Mesenchymal stem cell (in vitro differentiated cells and primary cell): ENCODE results near the gene HOXD13.
A peak's percentile ranks its signal among the peaks of the same experiment; 100 is the strongest.

Experiments used
- DNase-seq: peaks from one replicate; pipeline ENCODE4 v3.0.0-alpha.2; 2013
- H2AFZ ChIP-seq: one replicate; pipeline ENCODE4 v1.6.1; 2013; ENCODE audit warnings: low read depth, mild to moderate bottlenecking, control low read depth, inconsistent platforms, low read length, moderate library complexity
- H2AK5ac ChIP-seq: 2 replicates; pipeline ENCODE4 v1.6.1; 2013; ENCODE audit warnings: low read length, moderate library complexity, mild to moderate bottlenecking, inconsistent platforms; ENCODE audit not compliant: severe bottlenecking
- H2BK120ac ChIP-seq: one replicate; pipeline ENCODE4 v1.6.1; 2013; ENCODE audit warnings: low read depth, mild to moderate bottlenecking, inconsistent platforms, low read length, moderate library complexity
- H2BK12ac ChIP-seq, 2 experiments: one replicate each; pipeline ENCODE4 v1.6.1; 2013; ENCODE audit warnings: inconsistent platforms in 2 of 2, low read length in 2 of 2, mild to moderate bottlenecking in 2 of 2, moderate library complexity in 2 of 2, control low read depth in 1 of 2
- H2BK15ac ChIP-seq: one replicate; pipeline ENCODE4 v1.6.1; 2013; ENCODE audit warnings: mild to moderate bottlenecking, low read depth, inconsistent platforms; ENCODE audit not compliant: poor library complexity, severe bottlenecking
- H2BK5ac ChIP-seq: 2 replicates; pipeline ENCODE4 v1.6.1; 2013; ENCODE audit warnings: low read depth, mild to moderate bottlenecking, low read length, control low read depth, inconsistent platforms; ENCODE audit not compliant: poor library complexity, severe bottlenecking
- H3K14ac ChIP-seq, 2 experiments: one replicate each; pipeline ENCODE4 v1.6.1; 2013; ENCODE audit warnings: inconsistent platforms in 2 of 2, low read length in 2 of 2, control low read depth in 1 of 2, mild to moderate bottlenecking in 1 of 2, moderate library complexity in 1 of 2
- H3K18ac ChIP-seq, 2 experiments: one replicate each; pipeline ENCODE4 v1.6.1; 2013; ENCODE audit warnings: inconsistent platforms in 2 of 2, low read length in 2 of 2, control low read depth in 1 of 2, low read depth in 1 of 2, mild to moderate bottlenecking in 1 of 2
- H3K23ac ChIP-seq, 2 experiments: one replicate each; pipeline ENCODE4 v1.6.1; 2013; ENCODE audit warnings: inconsistent platforms in 2 of 2, low read length in 2 of 2, mild to moderate bottlenecking in 2 of 2, moderate library complexity in 2 of 2, control low read depth in 1 of 2
- H3K27ac ChIP-seq: 2 replicates; pipeline ENCODE4 v1.5.1; 2013; ENCODE audit warnings: mild to moderate bottlenecking, moderate library complexity, low read length, control low read depth, inconsistent platforms; ENCODE audit not compliant: poor library complexity, severe bottlenecking
- H3K27me3 ChIP-seq, 2 experiments: 2 replicates each; pipeline versions ENCODE4 v1.6.1 to v1.7.0; 2013; ENCODE audit warnings: low read length in 2 of 2, mild to moderate bottlenecking in 2 of 2, moderate library complexity in 2 of 2, control low read depth in 1 of 2, inconsistent platforms in 1 of 2; ENCODE audit not compliant: control insufficient read depth in 1 of 2, insufficient read depth in 1 of 2
- H3K36me3 ChIP-seq, 2 experiments: 2 replicates each; pipeline versions ENCODE4 v1.6.1 to v1.7.0; 2013; ENCODE audit warnings: low read length in 2 of 2, control low read depth in 1 of 2, inconsistent platforms in 1 of 2, low read depth in 1 of 2, mild to moderate bottlenecking in 1 of 2; ENCODE audit not compliant: insufficient read depth in 2 of 2, control insufficient read depth in 1 of 2
- H3K4ac ChIP-seq, 2 experiments: one replicate each; pipeline ENCODE4 v1.6.1; 2013; ENCODE audit warnings: inconsistent platforms in 2 of 2, low read length in 2 of 2, mild to moderate bottlenecking in 2 of 2, moderate library complexity in 2 of 2, control low read depth in 1 of 2, low read depth in 1 of 2
- H3K4me1 ChIP-seq: 2 replicates; pipeline ENCODE4 v1.6.1; 2013; ENCODE audit warnings: low read depth, low read length, control low read depth; ENCODE audit not compliant: control insufficient read depth, insufficient read depth
- H3K4me2 ChIP-seq: 2 replicates; pipeline ENCODE4 v1.6.1; 2013; ENCODE audit warnings: low read length, mild to moderate bottlenecking, inconsistent platforms; ENCODE audit not compliant: poor library complexity, severe bottlenecking
- H3K4me3 ChIP-seq, 2 experiments: 2 replicates each; pipeline versions ENCODE4 v1.5.1 to v1.7.0; 2013; ENCODE audit warnings: low read length in 2 of 2, mild to moderate bottlenecking in 2 of 2, control low read depth in 1 of 2, low read depth in 1 of 2; ENCODE audit not compliant: insufficient read depth in 1 of 2
- H3K79me1 ChIP-seq: replicated peaks from 2 replicates; pipeline ENCODE4 v1.6.1; 2013; ENCODE audit warnings: mild to moderate bottlenecking, control low read depth, low read length, inconsistent platforms; ENCODE audit not compliant: poor library complexity, severe bottlenecking
- H3K9ac ChIP-seq: 2 replicates; pipeline ENCODE4 v1.7.0; 2013; ENCODE audit warnings: mild to moderate bottlenecking, low read length, moderate library complexity
- H3K9me3 ChIP-seq: 2 replicates; pipeline ENCODE4 v1.7.0; 2013; ENCODE audit warnings: mild to moderate bottlenecking, low read length; ENCODE audit not compliant: control insufficient read depth
- H4K8ac ChIP-seq: one replicate; pipeline ENCODE4 v1.6.1; 2013; ENCODE audit warnings: inconsistent platforms, mild to moderate bottlenecking, low read length, moderate library complexity
- H4K91ac ChIP-seq: one replicate; pipeline ENCODE4 v1.6.1; 2013; ENCODE audit warnings: mild to moderate bottlenecking, low read length, inconsistent platforms
- WGBS: methylation state at CpG from one replicate; pipeline ENCODE4 v1.1.7; 2013; ENCODE audit warnings: mixed read lengths; 5-methylcytosine and 5-hydroxymethylcytosine counted together

HOXD13 gene

GRCh38 chr2:176140513-176141317 is 48.2 kb downstream of the HOXD13 start:
- Histone ChIP-seq H4K8ac (no peak overlapping the region), H3K23ac (no peak overlapping the region), H3K14ac (no peak overlapping the region), H3K27ac (no peak overlapping the region), H3K4me2 (peak overlapping the region; percentile 92), H3K4me3 (peak overlapping the region; percentile 61 to 82), H2BK120ac (no peak overlapping the region), H3K4me1 (peaks cover 14% of the 10 kb centered on the region), H2BK15ac (no peak overlapping the region), H2AK5ac (no peak overlapping the region), H3K79me1 (peaks cover 9% of the 10 kb centered on the region), H2BK5ac (no peak overlapping the region), H4K91ac (no peak overlapping the region), H2AFZ (no peak overlapping the region), H3K27me3 (peaks cover 0 to 59% of the 10 kb centered on the region in 2 experiments), H2BK12ac (no peak overlapping the region), H3K9ac (peak overlapping the region; percentile 96), H3K18ac (no peak overlapping the region), H3K36me3 (no peaks in the 10 kb centered on the region), H3K9me3 (no peaks in the 10 kb centered on the region), H3K4ac (no peak overlapping the region)
- DNase-seq = peak; percentile 52
- 20% methylated on average over 46 of the region's 48 CpGs for WGBS

GRCh38 chr2:176142281-176142680 is 49.8 kb downstream of the HOXD13 start:
- Histone ChIP-seq H3K27ac (no peak overlapping the region), H2BK12ac (no peak overlapping the region), H3K4me1 (peaks cover 13% of the 10 kb centered on the region), H2AFZ (no peak overlapping the region), H3K14ac (no peak overlapping the region), H2BK120ac (no peak overlapping the region), H3K4ac (no peak overlapping the region), H3K23ac (no peak overlapping the region), H3K9ac (no peak overlapping the region), H2BK5ac (no peak overlapping the region), H2BK15ac (no peak overlapping the region), H3K79me1 (peaks cover 9% of the 10 kb centered on the region), H3K18ac (no peak overlapping the region), H3K27me3 (peaks cover 0 to 58% of the 10 kb centered on the region in 2 experiments), H3K4me2 (no peak overlapping the region), H2AK5ac (no peak overlapping the region), H4K91ac (no peak overlapping the region), H4K8ac (no peak overlapping the region), H3K4me3 (no peak overlapping the region), H3K9me3 (no peaks in the 10 kb centered on the region), H3K36me3 (no peaks in the 10 kb centered on the region)
- 79% methylated on average over 2 of the region's 2 CpGs for WGBS
- DNase-seq = no peak
